Fibroblast of lung (primary cell): Measurements from ENCODE around the gene IMMP2L. TPM values are rescaled to one million over a fixed set of nuclear protein-coding genes. Genes with fewer than 3 reads are reported as not detected.
A peak's percentile ranks its signal among the peaks of the same experiment; 100 is the strongest.

Source experiments
- DNase-seq, 2 donors: peaks; one replicate each; pipeline versions ENCODE4 v3.0.0 to v3.0.0-alpha.2; 2010; ENCODE audit warnings: low read depth in 2 of 2
- H2AFZ ChIP-seq: 2 replicates; pipeline ENCODE4 v1.5.1; 2012; ENCODE audit warnings: low read length, control low read depth, inconsistent platforms
- H3K27ac ChIP-seq: 2 replicates; pipeline ENCODE4 v1.5.1; 2011; ENCODE audit warnings: low read length, control low read depth; ENCODE audit not compliant: insufficient read depth
- H3K27me3 ChIP-seq: 2 replicates; pipeline ENCODE4 v1.5.1; 2011; ENCODE audit warnings: mild to moderate bottlenecking, low read length; ENCODE audit not compliant: control insufficient read depth, insufficient read depth
- H3K36me3 ChIP-seq: 2 replicates; pipeline ENCODE4 v1.5.1; 2011; ENCODE audit warnings: low read length; ENCODE audit not compliant: control insufficient read depth, insufficient read depth
- H3K4me1 ChIP-seq: 2 replicates; pipeline ENCODE4 v1.5.1; 2011; ENCODE audit warnings: low read length; ENCODE audit not compliant: control insufficient read depth, insufficient read depth; ENCODE audit errors: extremely low read depth
- H3K4me2 ChIP-seq: 2 replicates; pipeline ENCODE4 v1.5.1; 2011; ENCODE audit warnings: low read length, control low read depth; ENCODE audit not compliant: insufficient read depth; ENCODE audit errors: extremely low read depth
- H3K4me3 ChIP-seq, 4 experiments: fragments of 200-600 bp in 1 of 4; sonication (generic) in 1 of 4; replicated peaks in 1 of 4; 2 replicates each; pipeline ENCODE4 v1.5.1; 2011 to 2016; ENCODE audit warnings: low read length in 4 of 4, low read depth in 3 of 4, mild to moderate bottlenecking in 3 of 4, control low read depth in 2 of 4, inconsistent platforms in 1 of 4, mixed read lengths in 1 of 4; ENCODE audit not compliant: insufficient read depth in 1 of 4; ENCODE audit errors: control extremely low read depth in 1 of 4
- H3K79me2 ChIP-seq: 2 replicates; pipeline ENCODE4 v1.5.1; 2012; ENCODE audit warnings: mild to moderate bottlenecking, low read length, inconsistent platforms; ENCODE audit not compliant: control insufficient read depth, insufficient read depth
- H3K9ac ChIP-seq: 2 replicates; pipeline ENCODE4 v1.5.1; 2011; ENCODE audit warnings: mild to moderate bottlenecking, low read length, control low read depth; ENCODE audit not compliant: insufficient read depth
- H3K9me3 ChIP-seq: 2 replicates; pipeline ENCODE4 v1.5.1; 2012; ENCODE audit warnings: low read depth, low read length; ENCODE audit not compliant: control insufficient read depth, insufficient read depth
- H4K20me1 ChIP-seq: 2 replicates; pipeline ENCODE4 v1.5.1; 2011; ENCODE audit warnings: low read length; ENCODE audit not compliant: control insufficient read depth, insufficient read depth; ENCODE audit errors: extremely low read depth
- EZH2 ChIP-seq: IDR thresholded peaks from 2 replicates; pipeline ENCODE4 v1.5.1; 2012; ENCODE audit warnings: low read length, control low read depth, mild to moderate bottlenecking; ENCODE audit errors: missing control alignments
- polyA plus RNA-seq, 2 donors: library from polyadenylated mRNA; depleted of rRNA in 1 of 2; stranded (reverse) in 1 of 2; unstranded in 1 of 2; fragments of >200 nt; gene quantifications; 2 replicates each; pipeline ENCODE4 v1.2.1, GENCODE V29; 2011 to 2012; ENCODE audit warnings: missing spikeins in 1 of 2
- total RNA-seq: library from RNA; depleted of rRNA; stranded (reverse); fragments of >200 nt; gene quantifications from 2 replicates; pipeline ENCODE4 v1.2.1, GENCODE V29; 2014
- TF ChIP-seq, protein P1 (sequence below), 2 donors: IDR thresholded peaks in 1 of 2; conservative IDR thresholded peaks in 1 of 2; 1 replicate in 1 of 2; 2 replicates in 1 of 2; pipeline ENCODE4 v1.5.1; 2011 to 2012; ENCODE audit warnings: low read length in 2 of 2, control low read depth in 1 of 2, inconsistent platforms in 1 of 2, low read depth in 1 of 2, mild to moderate bottlenecking in 1 of 2

The IMMP2L gene
- total and polyA plus RNA-seq, 2 donors (not counting 1 experiment from before 2014, with no cell fraction given), result 6.9 to 14.4 TPM

DNA sequence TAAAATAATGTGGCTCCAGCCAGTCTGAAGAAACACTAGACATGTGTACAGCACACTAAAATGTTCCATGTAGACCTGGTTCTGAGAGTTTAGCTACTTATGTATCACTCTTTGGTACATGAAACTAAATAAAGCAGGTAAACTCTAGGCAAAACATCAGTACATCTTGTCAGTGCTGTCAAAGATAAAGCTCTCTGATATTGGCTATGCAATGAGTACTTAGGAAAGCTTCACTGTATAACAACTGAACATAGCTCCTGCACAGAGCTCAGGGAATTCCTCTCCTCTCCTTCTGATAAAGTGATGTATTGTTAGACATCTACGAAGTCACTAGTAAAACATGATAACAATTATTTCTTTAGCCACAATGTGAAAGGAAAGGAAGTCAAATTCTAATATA lies 467.9 kb downstream of the IMMP2L start:
- H2AFZ ChIP-seq, result no peak overlapping the region
- no peak overlapping the region for H3K4me3 ChIP-seq
- no peaks in the 10 kb centered on the region for H3K36me3 ChIP-seq
- TF ChIP-seq, protein P1, sequence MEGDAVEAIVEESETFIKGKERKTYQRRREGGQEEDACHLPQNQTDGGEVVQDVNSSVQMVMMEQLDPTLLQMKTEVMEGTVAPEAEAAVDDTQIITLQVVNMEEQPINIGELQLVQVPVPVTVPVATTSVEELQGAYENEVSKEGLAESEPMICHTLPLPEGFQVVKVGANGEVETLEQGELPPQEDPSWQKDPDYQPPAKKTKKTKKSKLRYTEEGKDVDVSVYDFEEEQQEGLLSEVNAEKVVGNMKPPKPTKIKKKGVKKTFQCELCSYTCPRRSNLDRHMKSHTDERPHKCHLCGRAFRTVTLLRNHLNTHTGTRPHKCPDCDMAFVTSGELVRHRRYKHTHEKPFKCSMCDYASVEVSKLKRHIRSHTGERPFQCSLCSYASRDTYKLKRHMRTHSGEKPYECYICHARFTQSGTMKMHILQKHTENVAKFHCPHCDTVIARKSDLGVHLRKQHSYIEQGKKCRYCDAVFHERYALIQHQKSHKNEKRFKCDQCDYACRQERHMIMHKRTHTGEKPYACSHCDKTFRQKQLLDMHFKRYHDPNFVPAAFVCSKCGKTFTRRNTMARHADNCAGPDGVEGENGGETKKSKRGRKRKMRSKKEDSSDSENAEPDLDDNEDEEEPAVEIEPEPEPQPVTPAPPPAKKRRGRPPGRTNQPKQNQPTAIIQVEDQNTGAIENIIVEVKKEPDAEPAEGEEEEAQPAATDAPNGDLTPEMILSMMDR (conservative IDR thresholded peaks at IDR 0.05 in 1 of 2, IDR thresholded peaks at IDR 0.05 in 1 of 2; ENCODE audit: low read depth in 1 of 2, low read length in 2 of 2), result no peak
- no peak for TF ChIP-seq EZH2
- H4K20me1 ChIP-seq, result no peaks in the 10 kb centered on the region
- H3K9me3 ChIP-seq, result no peaks in the 10 kb centered on the region
- H3K4me1 ChIP-seq, result peaks cover 2% of the 10 kb centered on the region
- H3K27ac ChIP-seq, result no peak overlapping the region
- H3K79me2 ChIP-seq, result no peaks in the 10 kb centered on the region
- H3K9ac ChIP-seq, result no peak overlapping the region
- H3K27me3 ChIP-seq, result no peaks in the 10 kb centered on the region
- H3K4me2 ChIP-seq, result no peak overlapping the region
- DNase-seq, result no peak

DNA sequence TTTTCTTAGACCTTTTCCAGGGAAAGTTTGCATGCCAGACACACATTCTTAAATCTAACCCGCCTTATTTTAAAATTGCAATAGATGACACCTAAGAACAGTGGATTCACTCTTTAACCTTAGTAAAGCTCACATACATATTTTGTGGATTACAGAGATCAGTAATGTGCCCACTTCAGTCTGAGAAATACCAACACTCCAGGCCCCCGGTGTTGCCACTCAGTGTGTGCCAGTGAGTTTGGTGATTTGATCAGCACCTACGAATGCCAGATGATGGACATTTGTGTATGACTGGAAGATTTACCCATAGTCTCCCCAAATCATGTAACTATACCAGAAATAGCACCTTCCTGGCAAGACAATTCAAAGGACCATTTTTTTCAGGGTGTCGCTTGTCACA lies 468.8 kb downstream of the IMMP2L start:
- Histone ChIP-seq H4K20me1 (no peaks in the 10 kb centered on the region), H3K36me3 (no peaks in the 10 kb centered on the region), H3K79me2 (no peaks in the 10 kb centered on the region), H2AFZ (no peak overlapping the region), H3K9me3 (no peaks in the 10 kb centered on the region), H3K4me2 (no peak overlapping the region), H3K4me3 (no peak overlapping the region), H3K9ac (no peak overlapping the region), H3K27me3 (no peaks in the 10 kb centered on the region), H3K27ac (no peak overlapping the region), H3K4me1 (peaks cover 2% of the 10 kb centered on the region)
- no peak for TF ChIP-seq EZH2
- TF ChIP-seq, protein P1 (conservative IDR thresholded peaks at IDR 0.05 in 1 of 2, IDR thresholded peaks at IDR 0.05 in 1 of 2; ENCODE audit: low read depth in 1 of 2, low read length in 2 of 2), result no peak
- no peak for DNase-seq

DNA sequence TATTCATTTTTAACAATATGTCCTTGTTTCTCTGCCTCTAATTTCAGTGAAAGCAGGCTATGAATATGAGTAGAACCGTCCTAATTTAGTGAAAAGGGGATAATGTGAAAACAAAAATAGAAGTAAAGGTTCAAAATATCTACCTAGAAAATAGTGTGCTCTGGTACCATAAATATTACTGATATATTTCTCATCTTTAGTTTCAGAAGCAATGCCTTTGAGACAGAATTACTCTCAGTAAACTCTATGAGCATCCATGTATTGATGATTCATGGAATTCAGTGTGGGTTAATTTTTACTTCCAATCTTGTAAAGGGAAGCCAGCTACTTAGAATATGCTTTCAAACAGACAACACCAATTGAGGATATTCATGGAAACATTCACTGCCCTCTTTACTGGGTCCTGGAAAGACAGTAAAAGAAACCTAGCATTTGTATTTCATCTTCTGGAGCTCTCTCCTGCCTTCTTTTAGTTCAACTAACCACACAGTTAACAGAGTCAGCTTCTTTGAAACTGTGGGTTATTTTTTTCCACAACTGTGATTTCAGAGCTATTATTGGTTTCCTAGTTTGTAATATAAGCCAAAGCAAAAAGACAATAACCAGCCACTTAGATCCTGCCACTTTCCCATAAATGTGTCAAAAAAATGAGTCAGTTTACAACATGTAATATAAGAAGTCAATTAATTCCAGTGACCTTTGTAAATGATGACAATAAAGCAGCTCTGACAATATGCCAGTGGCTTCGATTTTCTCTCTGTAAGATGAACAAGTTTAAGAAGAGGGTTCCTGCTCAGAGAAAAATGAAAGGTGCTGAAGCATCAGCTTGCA lies 469.7 kb downstream of the IMMP2L start:
- H3K27ac ChIP-seq, result no peak overlapping the region

More for the DNA sequence above, 469.7 kb downstream of the IMMP2L start:
- Histone ChIP-seq H3K9ac (no peak overlapping the region), H3K79me2 (no peaks in the 10 kb centered on the region), H3K4me1 (no peaks in the 10 kb centered on the region), H3K9me3 (no peaks in the 10 kb centered on the region), H3K36me3 (no peaks in the 10 kb centered on the region), H3K27me3 (no peaks in the 10 kb centered on the region), H3K4me2 (peak overlapping the region; percentile 87), H3K4me3 (peak overlapping the region in 3 of 4 experiments; percentile 9 to 80 (median 61)), H4K20me1 (peaks cover 2% of the 10 kb centered on the region), H2AFZ (peak overlapping the region; percentile 12)
- DNase-seq, result no peak
- TF ChIP-seq, protein P1 (conservative IDR thresholded peaks at IDR 0.05 in 1 of 2, IDR thresholded peaks at IDR 0.05 in 1 of 2; ENCODE audit: low read depth in 1 of 2, low read length in 2 of 2), result no peak
- TF ChIP-seq EZH2, result no peak
